GDM1 (cell line): ENCODE measurements around the gene STPG1.
"Not testable (repeated sequence)": the region's sequence is repeated elsewhere in the genome, so short reads cannot be mapped to it uniquely, and the experiment has no call there.

Experiments
- DNase-seq: peaks from one replicate; lab custom pipeline; 2025; lab: John Stamatoyannopoulos, UW

The STPG1 gene, protein sequence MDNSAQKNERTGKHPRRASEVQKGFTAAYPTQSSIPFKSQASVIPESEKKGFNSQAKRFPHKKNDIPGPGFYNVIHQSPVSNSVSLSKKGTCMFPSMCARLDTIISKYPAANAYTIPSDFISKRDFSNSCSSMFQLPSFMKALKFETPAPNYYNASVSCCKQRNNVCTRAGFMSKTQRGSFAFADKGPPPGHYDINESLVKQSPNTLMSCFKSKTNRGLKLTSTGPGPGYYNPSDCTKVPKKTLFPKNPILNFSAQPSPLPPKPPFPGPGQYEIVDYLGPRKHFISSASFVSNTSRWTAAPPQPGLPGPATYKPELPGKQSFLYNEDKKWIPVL

DNA sequence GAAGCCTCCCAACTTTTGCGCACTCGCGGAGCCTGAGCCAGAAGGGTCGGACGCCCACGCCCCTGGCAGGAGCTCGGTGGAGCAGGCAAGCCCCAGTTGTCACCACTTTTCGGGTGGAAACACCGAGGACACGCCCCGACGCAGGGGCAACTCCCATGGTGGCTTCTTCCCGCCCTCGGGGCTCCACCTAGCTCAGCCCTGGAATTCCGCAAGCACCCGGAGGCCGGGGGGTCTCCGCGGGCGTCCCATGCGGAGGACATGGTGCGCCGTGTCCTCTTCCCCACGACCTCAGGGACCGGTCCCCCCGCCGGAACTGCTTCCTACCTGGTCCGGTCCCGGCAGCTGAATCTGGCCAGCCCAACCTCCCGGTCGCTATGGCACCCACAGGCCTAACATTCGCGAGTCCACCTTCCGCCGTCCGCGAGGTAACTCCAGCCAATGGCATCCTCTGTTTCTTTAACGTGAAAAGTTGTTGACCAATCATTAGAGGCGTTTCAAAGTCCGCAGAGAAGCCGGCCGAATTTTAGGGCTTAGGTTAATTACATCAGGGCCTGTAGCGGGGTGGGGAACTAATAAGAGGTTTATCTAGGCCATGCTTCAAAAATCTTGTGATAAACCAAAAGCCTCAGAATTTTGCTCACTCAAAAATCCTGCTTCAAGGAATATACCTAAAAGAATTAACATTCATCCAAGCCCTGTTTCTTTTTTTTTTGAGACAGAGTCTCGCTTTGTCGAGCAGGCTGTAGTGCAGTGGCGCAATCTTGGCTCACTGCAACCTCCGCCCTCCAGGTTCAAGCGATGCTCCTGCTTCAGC lies at the start of gene STPG1:
STPG1 (minus strand) TSS at position 433 of the 814 bp plus-strand sequence. CDS start 12,394 bp downstream, outside the sequence.
- DNase-seq = peak; percentile 72

DNA sequence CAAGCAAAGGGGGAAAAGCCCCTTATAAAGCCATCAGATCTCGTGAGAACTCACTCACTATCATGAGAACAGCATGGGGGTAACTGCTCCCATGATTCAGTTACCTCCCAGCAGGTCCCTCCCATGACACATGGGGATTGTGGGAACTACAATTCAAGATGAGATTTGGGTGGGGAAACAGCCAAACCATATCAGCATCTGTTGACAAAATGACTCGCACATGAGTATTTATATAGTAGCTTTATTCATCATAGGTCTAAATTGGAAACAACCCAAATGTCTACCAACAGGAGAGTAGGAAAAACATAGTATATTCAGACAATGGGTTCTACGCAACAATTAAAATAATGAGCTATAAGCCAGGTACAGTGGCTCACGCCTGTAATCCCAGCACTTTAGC lies 48.5 kb upstream of the STPG1 start:
- DNase-seq = not testable (repeated sequence)

DNA sequence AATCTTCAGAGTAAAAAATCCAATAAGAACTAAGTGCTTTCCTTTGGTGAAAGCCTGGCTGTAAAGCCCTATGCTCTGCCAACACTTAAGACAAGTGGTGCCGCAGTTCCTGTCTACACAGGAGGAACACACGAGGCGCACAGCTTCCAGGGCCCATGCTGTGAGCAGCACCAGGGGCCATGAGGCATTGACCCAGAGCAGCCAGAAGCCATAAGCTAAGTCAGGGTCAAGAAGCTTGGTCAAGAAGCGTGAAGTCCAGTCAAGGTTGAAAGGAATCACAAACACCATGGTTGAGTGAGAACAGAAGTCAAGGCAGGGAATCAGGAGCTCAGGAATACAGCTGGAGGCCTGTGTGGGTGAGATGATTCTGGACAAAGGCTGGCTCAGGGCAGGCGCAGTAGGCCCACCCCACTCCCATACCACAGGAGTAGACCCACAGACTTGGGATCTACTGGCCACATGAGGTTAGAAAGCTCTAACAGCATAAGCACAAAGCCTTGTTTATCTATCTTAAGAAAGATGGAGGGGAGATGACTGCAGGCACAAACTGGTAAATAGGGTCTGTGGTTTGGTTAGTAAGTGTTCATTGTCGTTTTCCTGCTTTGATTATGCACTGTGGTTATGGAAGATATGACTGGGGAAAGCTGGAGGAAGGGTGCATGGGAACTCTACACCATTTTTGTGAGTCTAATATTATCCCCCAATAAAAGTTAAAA lies 46.1 kb upstream of the STPG1 start:
- DNase-seq = no peak

DNA sequence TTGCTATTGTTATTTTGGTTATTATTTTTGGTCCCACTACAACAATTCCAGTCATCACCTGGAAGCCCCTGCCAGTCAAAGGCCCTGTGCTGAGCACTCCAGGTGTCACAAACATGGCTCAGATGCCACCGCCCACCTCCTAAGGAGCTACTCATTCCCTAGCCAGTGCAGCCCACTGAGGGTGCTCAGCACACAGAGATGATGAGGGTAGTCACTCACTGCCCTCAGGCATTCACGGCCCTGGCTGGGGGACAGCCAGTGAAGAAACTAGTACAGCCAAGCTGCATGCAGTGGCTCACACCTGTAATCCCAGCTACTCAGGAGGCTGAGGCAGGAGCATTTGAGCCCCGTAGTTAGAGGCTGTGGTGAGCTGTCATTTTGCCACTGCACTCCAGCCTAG lies 44.3 kb upstream of the STPG1 start:
- no peak for DNase-seq

DNA sequence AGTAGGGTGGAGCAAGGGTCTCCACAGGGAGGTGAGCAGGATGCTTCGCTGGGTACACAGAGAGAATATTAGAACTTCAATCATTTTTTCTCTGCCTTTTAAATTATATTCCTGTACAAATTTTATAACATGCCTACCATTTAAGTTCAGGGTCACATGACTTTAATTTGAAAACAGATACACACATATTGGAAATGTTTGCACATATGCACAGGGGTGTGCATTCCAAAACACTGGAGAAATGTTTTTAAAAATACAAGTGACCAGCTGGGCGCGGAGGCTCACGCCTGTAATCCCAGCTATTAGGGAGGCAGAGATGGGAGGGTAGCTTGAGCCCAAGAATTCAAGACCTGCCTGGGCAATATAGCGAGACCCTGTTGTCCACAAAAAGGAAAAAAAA lies 41.7 kb upstream of the STPG1 start:
- DNase-seq = no peak

DNA sequence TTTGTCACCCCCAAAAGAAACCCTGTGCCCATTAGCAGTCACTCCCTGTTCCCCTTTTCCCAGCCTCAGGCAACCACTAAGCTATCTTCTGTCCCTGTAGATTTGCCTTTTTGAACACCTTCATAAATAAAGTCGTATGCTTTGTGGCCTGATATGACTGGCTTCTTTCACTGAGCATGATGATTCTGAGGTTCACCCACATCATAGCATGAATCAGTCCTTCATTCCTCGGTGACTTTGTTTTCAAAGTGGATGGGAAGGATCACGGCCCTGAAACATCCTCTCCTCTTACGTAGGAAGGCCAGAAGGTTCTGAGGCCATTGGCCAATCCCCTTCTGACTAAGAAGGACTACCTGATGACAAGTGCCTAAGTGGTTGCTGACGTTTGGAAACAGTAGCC lies 41.1 kb upstream of the STPG1 start:
- DNase-seq = no peak

DNA sequence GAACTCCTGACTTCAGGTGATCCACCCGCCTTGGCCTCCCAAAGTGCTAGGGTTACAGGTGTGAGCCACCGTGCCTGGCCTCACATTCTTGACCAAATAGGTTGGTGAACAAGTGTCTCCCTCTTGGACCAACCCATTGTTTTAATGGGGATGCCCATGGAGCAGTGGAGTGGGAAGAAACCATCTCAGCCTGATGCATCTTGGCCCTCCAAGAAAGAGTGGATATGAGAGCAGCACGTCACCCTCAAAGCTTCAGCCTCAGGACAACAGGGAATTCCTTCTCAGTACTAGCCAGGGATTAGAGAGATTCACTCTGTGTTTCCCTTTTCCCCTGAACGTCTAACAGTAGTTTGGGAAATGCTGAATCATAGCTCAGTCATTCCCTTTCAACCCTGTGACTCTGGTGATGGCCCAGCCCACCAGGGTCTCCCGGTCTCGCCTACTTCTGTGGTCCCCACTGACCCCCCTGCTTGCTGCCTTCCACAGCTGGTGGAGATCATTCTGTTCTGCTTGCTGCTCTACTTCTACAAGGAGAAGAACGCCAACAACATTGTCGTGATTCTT lies 39.4 kb upstream of the STPG1 start:
- DNase-seq = no peak

DNA sequence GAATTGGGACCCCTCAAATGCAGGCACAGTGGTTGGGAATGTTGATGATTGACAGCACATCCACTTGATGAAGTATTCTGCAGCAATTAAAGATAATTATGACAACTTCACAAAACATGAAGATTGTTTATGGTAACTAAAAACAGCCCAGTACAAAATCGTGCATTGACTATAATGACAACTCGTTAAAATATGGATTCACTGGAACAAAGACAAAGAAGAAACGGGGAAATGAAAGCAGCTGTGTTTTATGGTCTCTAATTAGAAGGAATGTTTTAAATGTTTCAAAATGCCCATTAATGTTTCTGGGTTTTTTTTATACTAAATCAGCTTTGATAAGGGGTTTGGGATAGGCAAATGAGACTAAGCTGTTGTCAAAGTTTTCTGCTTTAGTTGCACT lies 38.2 kb upstream of the STPG1 start:
- DNase-seq = no peak

DNA sequence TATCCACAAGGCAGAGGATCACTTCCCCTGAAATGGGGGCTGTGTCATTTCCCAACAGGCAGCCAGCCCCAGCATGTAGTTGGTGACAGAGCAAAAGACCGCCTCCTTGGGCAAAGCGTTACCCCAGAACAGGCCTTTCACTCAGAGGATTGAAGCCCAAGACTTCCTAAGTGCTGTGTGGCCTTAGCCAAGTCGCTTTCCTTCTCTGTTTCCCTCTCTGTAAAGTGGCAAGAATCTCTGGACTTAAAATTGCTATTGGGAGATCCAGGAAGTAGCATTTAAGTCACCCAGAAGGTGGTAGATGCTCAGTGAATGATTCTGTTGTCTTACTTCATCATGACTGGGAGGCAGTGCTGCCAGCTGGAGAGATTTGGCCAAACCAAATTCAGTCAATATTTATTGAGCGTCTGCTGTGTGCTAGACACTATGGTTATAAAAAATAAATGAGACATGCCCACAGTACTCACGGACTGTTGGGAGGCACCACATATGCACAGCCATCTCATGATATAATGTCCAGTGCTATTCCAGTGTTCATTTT lies 37.3 kb upstream of the STPG1 start:
- no peak for DNase-seq

DNA sequence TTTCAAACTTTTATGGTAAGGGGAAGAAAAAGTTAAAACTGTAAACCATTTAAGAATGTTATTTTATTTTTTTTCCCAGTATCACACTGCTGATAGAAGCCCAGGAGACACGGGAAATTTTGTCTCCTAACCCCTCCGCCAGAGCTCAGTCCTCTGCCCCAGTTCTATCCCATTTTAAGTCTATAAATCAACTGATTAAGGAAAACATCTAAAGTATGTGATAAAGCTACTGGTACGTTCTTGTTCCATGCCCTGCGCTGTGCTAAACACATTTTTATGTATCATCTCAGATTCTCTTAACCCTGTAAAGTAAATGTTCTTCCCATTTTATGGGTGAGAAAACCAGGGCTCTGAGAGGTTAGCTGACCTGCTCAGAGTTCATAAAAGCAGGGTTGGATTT lies 36.7 kb upstream of the STPG1 start:
- no peak for DNase-seq

DNA sequence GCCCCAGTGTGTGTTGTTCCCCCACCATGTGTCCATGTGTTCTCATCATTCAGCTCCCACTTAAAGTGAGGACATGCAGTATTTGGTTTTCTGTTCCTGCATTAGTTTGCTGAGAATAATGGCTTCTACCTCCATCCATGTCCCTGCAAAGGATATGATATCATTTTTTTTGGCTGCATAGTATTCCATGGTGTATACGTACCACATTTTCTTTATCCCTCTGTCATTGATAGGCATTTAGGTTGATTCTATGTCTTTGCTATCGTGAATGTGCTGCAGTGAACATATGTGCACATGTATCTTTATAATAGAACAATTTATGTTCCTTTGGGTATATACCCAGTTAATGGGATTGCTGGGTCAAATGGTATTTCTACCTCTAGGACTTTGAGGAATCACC lies 32.9 kb upstream of the STPG1 start:
- not testable (repeated sequence) for DNase-seq

DNA sequence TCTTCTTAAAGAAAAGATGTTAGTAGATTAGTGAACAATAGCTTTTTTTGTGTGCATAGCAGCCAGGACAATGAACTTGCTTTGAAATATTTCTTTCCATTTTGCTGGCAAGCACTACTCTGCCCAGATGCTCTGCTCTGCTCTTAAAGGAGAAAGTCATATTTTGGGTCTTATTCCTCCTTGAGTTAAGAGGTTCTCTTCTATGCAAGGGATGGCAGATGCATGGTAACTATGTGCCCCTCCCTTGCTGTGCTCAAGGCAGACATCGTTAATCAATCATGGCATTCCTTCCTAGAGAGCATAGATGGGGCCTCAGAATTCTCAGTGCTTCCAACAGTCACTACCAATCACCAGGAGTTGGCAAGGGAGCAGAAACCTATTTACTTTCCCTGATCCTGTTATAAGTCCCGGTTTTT lies 29.7 kb upstream of the STPG1 start:
- DNase-seq = no peak

DNA sequence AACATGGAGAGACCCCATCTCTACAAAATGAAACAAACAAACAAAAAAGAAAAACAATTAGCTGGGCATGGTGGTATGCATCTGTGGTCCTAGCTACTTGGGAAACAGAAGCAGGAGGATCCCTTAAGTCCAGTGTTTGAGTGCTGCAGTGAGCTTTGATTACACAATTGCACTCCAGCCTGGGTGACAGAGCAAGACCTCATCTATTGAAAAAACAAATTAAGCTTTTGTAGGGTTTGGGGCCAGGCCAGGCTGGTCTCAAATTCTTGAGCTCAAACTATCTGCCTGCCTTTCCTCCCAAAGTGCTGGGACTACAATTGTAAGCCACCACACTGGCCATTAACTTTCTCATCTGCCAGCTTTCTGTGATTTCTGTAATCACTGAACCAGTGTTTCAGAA lies 29.2 kb upstream of the STPG1 start:
- DNase-seq = no peak

DNA sequence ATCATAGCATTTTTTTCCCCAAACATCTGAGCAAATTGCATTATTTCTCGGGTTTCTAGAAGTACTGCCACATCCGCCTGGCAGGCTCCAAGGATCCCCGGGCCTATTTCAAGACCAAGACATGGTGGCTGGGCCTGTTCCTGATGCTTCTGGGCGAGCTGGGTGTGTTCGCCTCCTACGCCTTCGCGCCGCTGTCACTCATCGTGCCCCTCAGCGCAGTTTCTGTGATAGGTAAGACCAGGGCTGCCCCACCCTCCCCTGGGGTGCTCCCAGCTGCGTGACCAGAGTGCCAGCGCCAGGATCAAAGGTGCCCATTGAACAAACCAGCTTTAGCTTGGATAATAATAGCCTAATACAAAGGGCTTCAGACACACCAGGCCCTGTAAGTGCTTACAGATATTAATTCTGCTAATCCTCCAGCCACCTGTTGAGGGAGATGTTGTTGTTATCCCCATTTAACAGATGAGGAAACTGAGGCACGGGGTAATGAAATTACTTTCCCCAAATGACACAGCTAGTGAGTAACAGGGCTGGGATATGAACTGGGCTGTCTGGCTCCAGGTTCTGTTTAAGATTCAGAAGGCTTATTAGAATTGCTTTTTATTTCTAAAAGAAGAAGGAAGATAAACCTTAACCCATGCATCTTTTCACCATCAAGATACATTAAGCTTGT lies 28.6 kb upstream of the STPG1 start:
- no peak for DNase-seq

DNA sequence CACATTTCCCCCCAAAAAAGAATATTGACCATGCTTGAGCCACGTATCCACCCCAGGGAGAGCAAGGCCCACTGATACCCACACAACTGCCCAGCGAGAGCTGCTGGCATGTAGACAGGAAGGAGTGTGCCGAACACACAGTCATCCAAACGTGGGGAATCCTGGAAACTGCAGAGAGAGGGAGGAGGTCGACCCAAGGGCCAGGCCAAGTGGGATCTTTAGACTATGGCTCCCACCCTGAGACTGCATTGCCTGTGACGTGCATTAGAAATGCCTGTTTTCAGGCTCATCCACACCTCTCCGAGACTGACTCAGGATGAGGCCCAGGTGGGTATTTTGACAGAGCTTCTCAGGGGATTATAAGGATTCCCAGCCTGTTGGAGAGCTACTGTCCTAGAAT lies 27.9 kb upstream of the STPG1 start:
- no peak for DNase-seq

DNA sequence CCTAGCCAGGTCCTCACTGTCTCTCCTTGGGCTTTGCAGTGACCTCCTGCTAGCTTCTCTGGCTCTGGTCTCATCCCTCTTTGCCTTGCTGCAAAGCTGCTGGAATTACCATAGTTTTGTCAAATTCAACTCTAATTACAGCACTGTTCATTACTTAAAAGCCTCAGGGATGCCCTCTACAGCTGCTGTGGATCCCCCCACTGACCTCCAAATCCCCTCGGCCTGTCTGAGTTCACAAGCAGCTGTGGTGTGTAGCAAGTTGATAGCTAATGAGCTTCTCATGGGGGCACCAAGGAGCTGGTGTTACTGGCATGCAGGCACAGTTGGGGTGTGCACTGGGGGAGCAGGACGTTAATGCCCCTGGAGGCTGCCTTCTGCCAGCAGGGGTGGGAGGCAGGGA lies 26.9 kb upstream of the STPG1 start:
- no peak for DNase-seq

DNA sequence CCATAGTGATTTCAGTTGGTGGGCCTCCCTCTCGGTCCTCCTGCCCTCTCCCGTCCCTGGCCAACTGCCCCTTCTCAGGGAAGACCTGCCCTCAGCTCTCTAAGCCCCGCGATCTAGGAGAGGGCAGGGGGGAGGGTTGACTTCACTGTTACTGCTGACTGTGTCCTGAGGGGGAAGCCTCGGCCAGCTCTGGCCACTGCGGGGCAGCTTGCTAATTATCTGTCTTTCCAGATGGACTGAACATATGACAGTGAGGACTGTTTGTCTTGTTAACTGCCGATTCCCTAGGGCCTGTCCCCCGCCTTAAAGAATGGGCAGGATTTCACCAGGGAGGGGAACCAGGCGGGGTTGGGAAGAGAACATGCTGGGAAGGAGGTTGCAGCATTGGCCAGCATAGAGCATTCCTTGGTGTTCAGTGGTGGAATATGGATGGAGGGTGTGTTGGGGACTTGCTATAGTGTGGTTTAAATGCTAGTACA lies 24.9 kb upstream of the STPG1 start:
- no peak for DNase-seq

DNA sequence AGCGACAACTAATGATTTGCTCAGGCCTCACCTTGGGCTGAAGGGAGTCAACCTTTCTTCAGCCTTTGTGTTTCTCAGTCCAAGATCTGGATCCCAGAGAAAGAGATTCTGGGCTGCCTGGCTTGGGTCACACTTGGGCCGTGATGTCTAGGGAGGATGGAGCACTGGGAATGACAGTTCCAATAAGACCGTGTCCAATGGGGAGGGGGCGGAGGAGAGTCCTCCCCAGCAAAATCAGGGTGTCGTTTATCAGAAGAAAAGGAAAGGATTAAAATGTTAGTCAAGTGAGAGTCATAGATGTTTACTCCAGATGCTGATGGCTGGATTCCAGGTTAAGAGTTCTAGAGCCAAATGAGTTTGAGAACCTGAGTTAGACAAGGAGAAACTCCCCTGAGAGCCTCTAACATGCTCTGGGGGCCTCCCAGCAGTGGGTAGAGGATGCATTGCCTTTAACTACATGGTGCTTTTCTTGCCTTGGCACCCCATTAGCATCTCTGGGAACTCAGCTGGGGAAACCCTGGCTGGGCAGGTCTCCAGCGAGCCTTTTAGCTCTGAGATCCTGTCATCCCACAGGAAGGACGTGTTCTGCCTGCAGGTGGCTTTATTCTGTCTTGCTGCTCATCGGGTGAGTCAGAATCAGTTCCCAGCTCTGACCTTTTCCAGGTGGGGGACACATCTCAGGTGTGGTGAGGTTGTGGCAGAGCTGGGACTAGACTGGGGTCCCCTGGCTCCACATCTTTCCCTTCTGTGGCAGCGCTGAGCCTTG lies 24.2 kb upstream of the STPG1 start:
- no peak for DNase-seq

DNA sequence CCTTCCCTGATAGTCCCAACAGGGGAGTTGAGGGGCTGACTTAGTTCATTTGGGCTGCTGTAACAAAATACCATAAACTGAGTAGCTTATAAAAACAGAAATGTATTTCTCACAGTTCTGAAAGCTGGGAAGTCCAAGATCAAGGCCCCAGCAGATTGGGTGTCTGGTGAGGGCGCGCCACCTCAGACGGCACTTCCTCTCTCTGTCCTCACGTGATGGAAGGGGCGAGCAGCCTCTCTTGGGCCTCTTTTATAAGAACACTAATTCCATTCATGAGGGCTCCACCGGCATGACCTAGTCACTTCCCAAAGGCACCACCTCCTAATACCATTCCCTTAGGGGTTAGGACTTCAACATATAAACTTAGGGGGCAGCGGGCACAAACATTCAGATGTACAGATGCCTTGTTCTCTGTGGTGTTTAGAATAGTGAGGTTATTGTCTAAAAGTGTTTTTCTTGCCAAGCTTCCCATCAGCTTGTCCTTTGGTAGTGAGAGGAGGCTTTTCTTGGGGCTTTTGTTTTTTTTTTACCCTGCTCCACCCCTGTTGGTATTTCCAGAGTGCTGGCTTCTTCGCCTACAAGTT lies 22.3 kb upstream of the STPG1 start:
- DNase-seq = no peak

DNA sequence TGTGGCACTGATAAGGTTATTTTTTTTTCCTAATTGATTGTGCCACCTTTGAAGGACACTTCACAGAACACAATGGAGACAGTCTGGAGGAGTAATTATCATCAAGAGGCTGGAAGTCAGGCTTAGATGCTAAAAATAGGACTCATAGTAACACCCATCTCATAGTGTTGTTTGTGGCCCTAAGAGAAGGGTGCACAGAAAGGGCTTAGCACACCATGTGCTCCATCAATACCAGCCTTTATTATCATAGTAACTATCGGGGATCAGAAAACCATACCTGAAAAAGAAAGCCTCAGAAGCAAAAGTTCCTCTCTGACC lies 13.9 kb upstream of the STPG1 start:
- DNase-seq = no peak
